Cardiac fibroblast (primary cell): ENCODE data around the gene ILKAP.

Experiments
- DNase-seq, 2 donors: peaks; one replicate each; pipeline versions ENCODE4 v3.0.0 to v3.0.0-alpha.2; 2010; ENCODE audit warnings: low read depth in 2 of 2
- H3K4me3 ChIP-seq, 2 donors: replicated peaks in 1 of 2; 1 replicate in 1 of 2; 2 replicates in 1 of 2; pipeline ENCODE4 v1.5.1; 2011; ENCODE audit warnings: low read depth in 2 of 2, low read length in 2 of 2, mild to moderate bottlenecking in 2 of 2, moderate library complexity in 1 of 2
- TF ChIP-seq, protein P1 (sequence below): IDR thresholded peaks from one replicate; pipeline ENCODE4 v1.5.1; 2011; ENCODE audit warnings: low read depth, mild to moderate bottlenecking, low read length, inconsistent platforms

Gene ILKAP

DNA sequence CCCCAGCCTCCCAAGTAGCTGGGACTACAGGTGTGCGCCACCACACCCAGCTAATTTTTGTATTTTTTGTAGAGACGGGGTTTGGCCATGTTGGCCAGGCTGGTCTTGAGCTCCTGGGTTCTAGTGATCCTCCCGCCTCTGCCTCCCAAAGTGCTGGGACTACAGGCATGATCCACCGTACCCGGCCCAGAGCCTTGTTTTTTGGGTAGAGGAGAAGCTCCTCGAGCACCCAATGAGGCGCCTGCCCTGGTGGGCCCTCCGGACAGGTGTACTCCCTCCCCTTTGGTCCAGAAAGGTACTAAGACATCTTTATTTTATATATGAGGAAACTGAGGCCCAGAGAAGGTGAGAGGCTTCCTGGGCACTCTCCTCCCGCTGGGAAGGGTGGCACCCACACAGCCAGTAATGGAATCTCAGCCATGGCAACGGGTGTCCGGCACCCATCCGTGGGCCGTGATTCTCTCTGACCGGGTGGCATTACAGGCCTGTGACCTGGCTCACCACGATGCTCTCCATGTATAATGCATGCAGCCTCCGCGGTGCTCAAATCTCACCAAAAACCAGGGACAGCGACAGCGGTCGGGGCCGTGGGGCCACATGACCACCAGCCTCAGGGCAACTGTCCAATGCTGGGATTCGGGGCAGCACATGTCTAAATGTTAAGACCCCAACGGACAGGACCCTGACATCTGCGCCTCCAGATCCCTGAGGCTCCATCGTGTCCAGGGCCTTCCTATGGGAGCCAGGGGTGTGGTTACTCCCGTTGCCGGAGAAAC, 81.8 kb downstream of the ILKAP start:
- DNase-seq = no peak
- TF ChIP-seq, protein P1, sequence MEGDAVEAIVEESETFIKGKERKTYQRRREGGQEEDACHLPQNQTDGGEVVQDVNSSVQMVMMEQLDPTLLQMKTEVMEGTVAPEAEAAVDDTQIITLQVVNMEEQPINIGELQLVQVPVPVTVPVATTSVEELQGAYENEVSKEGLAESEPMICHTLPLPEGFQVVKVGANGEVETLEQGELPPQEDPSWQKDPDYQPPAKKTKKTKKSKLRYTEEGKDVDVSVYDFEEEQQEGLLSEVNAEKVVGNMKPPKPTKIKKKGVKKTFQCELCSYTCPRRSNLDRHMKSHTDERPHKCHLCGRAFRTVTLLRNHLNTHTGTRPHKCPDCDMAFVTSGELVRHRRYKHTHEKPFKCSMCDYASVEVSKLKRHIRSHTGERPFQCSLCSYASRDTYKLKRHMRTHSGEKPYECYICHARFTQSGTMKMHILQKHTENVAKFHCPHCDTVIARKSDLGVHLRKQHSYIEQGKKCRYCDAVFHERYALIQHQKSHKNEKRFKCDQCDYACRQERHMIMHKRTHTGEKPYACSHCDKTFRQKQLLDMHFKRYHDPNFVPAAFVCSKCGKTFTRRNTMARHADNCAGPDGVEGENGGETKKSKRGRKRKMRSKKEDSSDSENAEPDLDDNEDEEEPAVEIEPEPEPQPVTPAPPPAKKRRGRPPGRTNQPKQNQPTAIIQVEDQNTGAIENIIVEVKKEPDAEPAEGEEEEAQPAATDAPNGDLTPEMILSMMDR = no peak
- no peak overlapping the region for H3K4me3 ChIP-seq

DNA sequence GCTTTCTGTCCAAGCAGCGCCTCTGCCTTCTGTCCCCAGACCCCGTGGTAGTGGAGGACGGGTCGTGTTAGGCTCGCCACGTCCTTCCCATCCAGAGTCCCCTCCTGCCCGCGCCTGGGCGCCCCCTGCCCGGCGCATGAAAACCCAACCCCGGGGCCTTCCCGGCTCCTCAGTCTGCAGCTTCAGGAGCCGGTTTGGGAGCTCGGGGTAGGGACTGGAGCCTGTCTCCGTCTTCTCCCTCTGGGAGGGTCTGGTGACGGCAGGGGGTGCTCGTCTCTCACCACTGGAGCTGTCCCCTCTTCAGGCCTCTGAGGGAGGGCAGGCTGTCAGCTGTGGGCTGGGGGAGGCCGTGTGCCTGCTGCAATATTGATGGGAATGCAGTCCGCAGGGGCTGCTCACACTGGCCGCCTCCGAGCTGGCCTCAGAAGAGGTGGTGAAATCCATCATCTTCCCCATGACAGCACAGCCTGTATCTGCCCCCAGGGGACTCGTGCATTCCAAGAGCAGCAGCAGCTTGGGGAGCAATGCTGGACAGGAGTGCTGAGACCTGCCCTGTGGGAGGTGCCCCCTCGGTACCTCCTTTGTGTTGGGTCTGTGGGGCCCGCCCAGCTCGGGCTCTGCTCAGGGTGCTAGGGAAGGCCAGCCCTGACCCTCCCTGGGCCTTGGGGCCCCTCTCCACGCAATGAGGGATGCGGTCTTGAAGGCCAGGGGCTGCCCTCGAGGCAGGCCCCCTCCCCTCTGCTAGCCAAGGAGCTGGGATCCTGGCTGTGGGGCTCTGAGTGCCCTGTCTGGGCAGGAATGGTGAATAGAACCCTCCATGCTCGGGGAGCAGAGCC, 82.8 kb downstream of the ILKAP start:
- peak; percentile 30 to 41 for DNase-seq
- TF ChIP-seq, protein P1 = peak; percentile 15
- H3K4me3 ChIP-seq = no peak overlapping the region
